GM18867 (cell line): Measurements from ENCODE around the gene EIF4G3.
"Not testable (repeated sequence)": the region's sequence is repeated elsewhere in the genome, so short reads cannot be mapped to it uniquely, and the experiment has no call there.

Experiments
- ATAC-seq: cut with Tn5 transposase; IDR thresholded peaks from one replicate; pipeline ENCODE4 v1.9.1; 2021; ENCODE audit warnings: mild to moderate bottlenecking, moderate library complexity; ENCODE audit not compliant: unreplicated experiment

Gene EIF4G3

DNA sequence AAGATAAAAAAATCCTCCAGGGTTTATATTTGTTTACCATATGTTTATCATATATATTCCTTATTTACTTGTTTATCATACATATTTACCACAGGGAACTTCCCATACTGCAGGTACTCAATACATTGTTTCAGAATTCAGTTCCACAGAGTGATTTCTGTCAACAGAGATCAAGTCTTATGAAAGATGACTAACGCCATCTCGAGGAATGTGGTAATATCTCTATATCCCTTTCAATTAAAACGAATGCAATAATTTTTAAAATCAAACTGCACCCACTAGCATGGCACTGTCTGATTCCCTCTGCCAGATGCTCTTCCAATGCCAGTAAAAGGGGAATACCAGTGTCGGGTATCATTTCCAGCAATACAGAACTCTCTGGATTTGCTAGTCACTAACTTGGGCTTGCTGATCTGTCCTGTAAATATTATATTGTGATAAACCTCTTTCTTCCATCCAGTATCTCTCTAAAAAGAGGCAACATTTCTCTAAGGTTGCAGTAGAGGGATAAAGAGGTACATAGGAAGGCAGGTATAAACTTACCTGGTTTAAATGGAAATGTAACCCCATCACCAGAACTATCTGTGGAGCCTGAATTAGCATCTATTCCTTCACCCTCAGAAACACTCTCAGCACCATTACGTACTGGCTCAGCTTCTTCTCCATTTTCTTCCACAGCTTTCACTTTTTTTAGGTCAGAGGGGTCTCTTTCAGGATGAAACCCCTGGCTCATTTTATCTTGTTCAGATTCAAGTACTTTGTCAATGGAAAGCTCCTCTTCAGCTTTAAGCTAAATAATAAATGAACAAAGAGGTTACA, 277.3 kb downstream of the EIF4G3 start:
- ATAC-seq: no peak

DNA sequence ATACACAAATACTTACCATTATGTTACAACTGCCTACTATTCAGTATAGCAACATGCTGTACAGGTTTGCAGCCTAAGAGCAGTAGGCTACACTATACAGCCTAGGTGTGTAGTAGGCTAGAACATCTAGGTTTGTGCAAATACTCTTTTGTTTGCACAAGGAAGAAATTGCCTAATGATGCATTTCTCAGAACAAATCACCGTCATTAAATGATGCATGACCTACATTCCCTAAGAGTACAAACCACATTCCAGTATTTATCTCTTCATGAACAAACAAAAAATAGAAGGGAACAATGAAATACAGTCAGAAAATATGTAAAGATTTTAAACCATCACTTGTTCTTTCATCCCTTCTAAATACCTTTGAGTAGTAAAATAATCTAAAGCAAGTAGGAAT, 279.9 kb downstream of the EIF4G3 start:
- no peak for ATAC-seq

DNA sequence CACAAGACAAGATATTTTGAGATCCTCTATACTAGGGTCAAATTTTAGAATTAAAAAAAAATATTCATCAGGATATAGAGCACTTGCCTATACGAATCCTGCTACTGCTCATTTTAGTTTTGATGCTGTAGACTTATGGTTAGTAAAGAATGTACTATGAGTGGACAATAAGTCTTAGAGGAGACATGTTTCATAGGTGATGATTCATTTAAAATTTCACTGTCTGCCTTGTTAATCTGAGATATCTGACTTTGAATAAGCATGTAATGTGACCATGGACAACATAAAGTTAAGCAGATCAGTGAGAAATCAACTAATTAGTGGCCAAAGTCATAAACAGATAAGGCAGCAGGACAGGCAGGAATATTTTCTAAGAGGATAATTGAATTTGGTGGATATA, 282.8 kb downstream of the EIF4G3 start:
- no peak for ATAC-seq

DNA sequence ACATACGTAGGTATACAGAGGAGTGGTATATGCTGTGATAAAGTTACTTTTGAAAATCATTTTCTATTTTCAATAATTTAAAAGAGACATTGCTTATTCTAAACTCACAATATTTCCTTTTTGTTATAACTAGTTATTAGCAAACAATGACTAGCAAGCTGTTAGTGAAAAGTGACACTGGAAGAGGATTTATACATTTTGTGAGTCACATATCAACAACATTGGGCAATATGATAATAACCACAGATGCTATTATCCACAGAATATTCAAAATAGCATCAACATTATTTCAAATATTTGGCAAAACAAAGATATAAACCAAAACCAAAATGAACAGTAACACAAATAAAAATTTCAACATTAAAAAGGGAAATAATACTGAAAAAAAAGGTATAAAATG, 285.6 kb downstream of the EIF4G3 start:
- ATAC-seq: no peak

DNA sequence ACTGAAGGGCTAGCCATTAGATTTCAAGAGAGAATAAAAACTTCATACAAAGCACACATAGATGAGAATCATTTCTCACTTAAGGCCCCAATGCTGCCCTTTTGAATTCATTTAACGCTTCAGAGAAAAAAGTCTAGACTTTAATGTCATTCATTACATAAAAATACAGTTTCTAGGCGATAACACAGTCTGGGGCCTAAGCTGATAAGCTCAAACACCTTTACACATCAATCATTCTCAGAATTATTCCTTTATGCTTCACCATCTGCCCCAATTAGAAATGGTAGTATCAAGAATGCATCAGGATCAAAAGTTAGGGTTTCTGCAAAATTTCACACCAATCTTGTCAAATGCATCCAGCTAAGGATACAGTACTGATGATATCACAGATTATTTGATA, 289.5 kb downstream of the EIF4G3 start:
- ATAC-seq: no peak

DNA sequence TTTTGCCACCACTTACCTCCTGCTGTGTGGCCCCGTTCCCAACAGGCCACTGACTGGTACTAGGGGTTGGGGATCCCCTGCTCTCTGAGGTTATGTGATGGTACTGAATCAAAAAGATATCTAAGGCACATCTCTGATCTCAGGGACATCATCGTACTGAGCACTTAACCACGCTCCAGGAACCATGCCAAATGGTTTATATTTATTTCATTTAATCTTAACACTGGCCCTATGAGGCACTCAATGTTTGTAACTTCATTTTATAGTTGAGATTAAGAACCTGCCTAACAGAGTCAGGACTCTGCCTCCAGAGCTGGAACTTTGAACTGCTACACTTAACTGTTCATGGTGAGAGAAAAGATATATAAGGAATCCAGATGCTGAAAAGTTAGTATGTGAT, 291.6 kb downstream of the EIF4G3 start:
- no peak for ATAC-seq

DNA sequence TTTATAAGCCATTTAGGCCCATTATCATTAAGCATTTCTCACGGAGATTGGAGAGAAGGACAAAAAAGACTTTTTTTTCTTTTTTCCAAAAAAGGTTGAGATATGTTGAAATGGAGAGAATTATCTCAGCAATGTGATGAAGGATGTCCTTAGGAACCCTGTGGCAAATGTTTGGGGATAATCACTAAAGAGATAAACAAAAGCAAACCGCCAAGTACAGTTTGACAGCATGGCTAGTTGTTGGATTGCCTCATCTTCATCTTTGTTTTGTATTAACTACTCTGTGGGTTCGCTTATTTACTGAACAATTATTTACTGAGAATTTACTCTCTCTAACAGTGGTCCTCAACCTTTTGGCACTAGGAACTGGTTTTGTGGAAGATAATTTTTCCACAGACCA, 292.2 kb downstream of the EIF4G3 start:
- no peak for ATAC-seq

DNA sequence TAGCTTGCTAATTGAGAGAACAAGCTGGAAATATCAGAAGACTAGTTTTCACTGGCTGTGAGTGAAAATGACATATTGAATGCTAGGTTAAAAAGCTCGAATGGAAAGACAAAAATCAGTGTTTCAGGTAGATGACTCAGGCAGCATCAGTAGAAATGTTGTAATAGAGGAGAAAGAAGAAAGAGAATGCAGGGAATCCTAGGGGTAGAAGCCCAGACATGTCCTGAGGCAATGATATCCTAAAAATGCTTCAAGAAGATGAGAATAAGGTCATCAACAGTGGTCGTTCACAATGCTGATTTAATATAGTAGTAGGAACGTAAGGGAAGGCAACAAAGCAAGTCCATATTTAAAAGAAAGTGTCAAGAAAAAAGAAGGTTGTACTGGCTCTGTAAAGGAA, 292.9 kb downstream of the EIF4G3 start:
- ATAC-seq: no peak

DNA sequence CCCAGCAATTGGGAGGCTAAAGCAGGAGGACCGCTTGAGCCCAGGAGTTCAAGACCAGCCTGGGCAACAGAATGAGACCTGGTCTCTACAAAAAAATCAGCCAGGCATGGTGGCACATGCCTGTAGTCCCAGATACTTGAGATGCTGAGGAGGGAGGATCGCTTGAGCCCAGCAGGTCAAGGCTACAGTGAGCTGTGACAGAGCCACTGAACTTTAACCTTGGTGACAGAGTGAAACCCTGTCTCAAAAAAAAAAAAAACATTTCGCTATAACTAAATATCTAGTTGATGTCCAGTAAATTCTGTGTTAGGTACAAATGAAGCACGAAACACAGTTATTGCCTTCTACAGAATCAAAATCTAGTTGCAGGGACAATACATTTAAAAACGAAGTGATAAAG, 293.9 kb downstream of the EIF4G3 start:
- no peak for ATAC-seq

DNA sequence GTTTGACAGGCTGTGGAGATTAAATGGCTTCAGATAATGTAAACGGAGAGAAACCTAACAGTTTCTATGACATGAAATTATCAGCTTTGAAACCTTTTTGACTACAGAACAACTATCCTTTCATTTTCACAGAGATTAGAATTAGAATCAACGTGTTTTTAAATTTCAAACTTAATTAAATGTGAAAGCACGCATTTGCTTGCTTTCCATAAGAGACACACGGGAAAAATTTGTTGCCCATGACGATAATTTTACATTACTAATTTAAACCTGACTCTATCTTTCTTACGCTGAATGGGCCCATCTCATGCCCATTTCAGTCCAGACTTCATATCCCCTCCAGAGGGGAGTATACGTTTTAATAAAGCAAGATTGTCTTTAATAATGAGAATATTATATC, 297.9 kb downstream of the EIF4G3 start:
- no peak for ATAC-seq

DNA sequence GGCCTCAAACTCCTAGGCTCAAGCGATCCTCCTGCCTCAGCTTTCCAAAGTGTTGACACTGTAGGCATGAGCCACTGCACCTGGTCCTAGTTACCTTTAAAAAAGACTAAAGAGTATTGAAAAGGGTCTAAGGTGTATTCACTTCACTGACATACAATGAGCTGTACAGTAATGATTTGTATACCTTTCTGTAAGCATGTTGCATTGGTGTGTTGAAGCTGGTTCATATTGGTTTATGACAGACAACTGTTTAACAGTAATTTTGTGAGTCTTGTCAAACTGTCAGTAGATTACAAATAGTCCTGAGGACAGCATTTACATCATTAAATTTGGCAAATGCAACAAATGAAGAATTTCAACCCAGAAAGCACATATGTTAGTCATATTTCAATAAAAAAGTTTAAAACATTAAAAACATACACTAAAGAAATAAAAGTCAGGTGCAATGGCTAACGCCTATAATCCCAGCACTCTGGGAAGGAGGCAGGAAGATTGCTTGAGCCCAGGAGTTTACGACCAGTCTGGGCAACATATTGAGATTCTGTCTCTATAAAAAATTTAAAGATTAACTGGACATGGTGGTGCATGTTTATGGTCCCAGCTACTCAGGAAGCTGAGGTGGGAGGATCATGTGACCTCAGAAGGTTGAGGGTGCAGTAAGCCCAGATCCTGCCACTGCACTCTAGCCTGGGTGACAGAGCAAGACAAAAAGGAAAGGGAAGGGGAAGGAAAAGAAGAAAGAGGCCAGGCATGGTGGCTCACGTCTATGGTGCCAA, 301.3 kb downstream of the EIF4G3 start:
- ATAC-seq: no peak

DNA sequence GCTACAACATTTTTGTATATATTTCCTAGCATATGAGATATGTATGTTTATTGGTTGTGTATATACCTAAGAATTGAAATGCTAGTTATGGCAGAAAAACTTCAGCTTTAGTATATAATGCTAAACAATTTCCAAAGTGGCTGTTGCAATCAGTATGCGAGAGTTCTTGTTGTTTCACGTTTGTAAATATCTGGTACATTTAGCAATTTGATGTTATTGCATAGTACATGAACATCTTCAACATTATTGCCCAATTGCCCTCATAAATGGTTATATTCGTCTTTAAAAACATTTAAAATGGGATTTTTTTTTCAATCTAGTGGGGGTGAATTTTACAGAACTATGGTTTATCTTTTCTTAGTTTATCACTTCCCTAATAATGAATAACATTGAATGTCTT, 303.4 kb downstream of the EIF4G3 start:
- no peak for ATAC-seq

DNA sequence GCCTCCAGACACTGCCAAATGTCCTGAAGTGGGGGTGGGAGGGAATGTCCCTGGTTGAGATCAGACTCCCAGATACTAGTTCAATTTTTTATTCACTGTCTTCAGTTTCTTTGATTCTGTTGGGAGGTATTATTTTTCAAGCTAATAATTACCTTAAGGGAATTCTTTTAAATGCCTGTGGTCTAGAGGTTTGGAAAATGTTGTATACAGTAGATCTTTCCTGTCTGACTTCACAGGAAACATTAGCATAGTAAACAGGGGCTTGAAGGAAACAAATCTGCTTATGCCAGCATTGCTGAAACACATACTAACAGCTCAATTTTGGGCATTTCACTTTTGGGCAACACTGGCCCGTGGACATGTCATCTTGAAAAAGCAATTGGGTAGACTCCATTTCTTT, 305.3 kb downstream of the EIF4G3 start:
- no peak for ATAC-seq

DNA sequence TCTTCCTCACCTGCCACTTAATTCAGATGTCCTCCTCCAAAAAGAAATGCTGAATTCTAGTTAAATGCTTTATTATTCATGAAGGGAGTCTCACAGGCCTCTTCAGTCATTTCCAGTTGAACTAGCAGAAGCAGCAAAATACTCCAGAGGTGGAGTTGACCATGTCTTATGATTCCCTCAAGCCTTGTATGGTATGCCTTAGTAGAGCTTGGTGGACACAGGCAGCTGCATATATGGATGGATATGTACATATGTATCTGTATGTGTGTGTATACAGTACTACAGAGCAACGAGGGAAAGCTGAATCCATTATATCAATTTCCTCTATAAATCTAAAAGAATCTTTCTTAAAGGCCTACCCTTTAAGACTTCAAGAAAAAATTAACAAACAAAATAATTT, 306.0 kb downstream of the EIF4G3 start:
- no peak for ATAC-seq

DNA sequence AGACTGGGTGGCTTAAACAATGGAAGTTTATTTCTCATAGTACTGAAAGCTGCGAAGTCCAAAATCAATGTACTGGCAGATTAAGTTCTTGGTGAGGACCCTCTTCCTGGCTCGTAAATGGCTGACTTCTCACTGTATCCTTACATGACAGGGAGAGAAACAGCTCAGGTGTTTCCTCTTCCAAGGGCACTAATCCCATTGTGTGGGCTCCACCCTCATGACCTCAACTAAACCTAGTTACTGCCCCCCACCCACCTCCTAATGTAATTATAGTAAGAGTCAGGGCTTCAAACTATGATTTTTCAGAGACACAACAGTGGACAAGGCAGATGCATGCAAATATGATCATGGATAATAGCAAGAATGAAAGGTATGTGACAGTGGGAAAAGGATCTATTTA, 308.4 kb downstream of the EIF4G3 start:
- ATAC-seq: no peak

DNA sequence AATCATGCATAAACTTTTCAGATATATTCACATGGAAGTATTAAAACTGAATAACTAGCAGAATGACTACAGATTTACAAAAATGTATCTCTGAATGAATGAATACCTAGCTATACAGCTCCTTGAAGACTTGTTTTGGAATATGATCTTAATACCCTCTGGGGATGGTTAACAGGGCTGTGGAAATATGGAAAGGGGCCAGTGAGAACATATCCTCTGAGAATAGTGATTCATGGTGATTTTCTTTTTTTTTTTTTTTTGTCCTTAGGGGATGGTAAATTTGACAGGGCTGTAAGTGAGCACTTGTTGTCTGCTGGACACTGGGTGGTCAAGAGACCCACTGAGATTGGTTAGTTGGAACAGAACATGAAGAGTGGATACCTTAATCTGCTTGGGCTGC, 308.9 kb downstream of the EIF4G3 start:
- no peak for ATAC-seq

DNA sequence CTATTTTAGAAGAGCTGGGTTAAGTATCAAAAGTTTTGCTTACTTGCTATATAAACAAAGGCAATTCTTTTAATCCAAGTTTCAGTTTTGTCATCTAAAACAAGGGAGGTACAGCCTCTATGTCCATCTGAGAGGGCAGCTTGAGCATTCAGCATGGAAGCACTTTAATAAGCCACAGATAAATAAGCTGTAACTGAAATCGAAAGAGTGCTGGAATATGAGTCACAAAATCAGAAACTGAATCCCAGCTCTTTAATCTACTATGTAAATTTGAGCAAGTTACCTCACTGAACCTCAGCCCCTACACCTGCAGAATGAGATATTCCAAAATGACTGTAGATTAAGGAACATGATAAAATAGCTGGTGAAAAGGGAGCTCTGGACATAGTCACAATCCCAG, 309.6 kb downstream of the EIF4G3 start:
- no peak for ATAC-seq

DNA sequence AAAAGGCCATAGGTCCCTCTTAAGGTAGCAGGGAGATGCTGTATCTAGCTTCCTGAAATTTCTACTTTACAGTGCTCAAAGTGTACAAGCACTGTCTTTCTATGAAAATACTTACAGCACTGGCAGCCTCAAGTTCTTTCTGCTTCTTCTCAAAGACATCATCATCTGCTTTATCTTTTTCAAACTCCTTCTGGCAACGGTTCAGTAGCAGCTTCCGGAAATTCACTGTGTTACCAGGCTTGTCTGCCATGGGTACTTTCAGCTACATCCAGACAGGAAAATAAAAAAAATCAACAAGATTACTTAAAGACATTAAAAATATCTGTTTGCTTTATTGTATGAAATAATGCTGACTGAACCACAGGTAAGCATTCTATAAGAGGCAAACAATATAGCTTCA, 311.7 kb downstream of the EIF4G3 start:
- no peak for ATAC-seq

DNA sequence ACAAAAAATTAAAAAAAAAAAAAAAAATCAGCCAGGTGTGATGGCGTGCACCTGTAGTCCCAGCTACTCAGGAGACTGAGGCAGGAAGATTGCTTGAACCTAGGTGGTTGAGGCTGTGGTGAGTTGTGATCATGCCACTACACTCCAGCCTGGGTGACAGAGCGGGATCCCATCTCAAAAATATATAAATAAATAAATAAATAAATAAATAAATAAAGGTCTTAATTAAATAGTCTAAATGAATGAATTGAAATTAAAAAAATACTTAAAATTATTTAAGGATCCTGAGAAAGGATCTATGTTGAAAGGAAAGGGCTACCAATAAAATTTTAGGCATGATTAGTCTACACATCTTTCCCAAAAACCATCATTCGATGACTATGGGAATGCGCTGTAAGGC, 322.2 kb downstream of the EIF4G3 start:
- ATAC-seq: no peak

DNA sequence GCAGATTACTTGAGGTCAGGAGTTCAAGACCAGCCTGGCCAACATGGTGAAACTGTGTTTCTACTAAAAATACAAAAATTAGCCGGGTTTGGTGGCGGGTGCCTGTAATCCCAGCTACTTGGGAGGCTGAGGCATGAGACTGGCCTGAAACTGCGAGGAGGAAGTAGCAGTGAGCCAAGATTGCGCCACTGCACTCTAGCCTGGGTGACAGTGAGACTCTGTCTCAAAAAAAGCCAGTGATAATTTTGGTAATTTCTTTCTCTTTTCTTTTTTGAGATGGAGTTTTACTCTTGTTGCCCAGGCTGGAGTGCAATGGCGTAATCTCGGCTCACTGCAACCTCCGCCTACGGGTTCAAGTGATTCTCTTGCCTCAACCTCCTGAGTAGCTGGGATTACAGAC, 324.9 kb downstream of the EIF4G3 start:
- ATAC-seq: not testable (repeated sequence)

DNA sequence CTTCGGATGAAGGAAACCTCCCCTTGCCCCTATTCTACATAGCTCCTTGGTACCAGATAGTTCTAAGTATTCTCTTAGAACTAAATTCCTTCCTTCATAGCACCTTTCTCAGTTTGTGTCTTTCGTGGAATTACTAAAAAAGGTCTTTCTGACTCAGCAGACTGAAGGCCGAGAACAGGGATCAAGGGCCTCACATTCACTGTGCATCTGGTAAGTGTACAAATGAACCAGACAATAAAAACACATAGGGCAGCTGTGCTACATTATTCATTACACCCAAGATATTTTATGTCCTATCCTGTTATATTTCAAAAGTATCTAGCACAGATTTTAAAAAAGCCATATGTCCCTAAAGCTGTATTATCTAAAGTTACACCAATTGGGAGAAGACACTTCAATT, 326.7 kb downstream of the EIF4G3 start:
- ATAC-seq: no peak

DNA sequence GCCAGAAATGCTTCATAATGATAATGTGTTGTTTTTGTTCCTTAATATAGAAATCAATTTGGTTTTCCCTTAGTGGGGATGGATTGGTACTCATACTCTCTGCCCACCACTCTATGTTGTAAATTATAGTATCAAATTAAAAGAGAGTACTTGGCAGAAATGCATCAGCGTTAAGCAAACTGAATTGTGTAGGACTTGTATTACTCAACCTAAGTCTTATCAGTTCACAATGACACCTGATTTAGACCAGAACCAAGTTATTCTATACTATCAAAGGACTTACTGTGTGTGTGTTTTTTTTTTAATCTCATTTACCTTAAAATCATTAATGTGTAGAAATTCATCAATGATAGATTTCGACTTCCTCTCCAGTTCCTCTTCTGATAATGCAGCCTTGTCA, 327.6 kb downstream of the EIF4G3 start:
- ATAC-seq: no peak
